Left colon (tissue), 2 donors: Measurements from ENCODE around the gene ZNF282. TPM values are rescaled to one million over a fixed set of nuclear protein-coding genes. Genes with fewer than 3 reads are reported as not detected.

ENCODE experiments used
- ATAC-seq: fragments of 200-7000 bp; cut with Tn5 transposase; one replicate; pipeline ENCODE4 v1.9.1; 2020; ENCODE audit warnings: mild to moderate bottlenecking, moderate library complexity
- DNase-seq, 2 donors: peaks; one replicate each; pipeline ENCODE4 v3.0.0-alpha.2; 2020
- intact Hi-C, 2 donors: fragments of 100-400 bp; cut with DNase I in 1 of 2; cut with micrococcal nuclease in 1 of 2; formaldehyde crosslinking; loops; one replicate each; pipeline versions ENCODE4 v1.11.2 to v1.14.0; 2022; cut with DNase I, micrococcal nuclease
- long read RNA-seq: library from polyadenylated mRNA; unstranded; transcript quantifications from one replicate; pipeline ENCODE4 v2.0.0, GENCODE V29; 2021
- total RNA-seq, 2 donors: library from RNA; stranded (reverse); fragmentation: NEBNext Ultra II Directional; extraction: Animal tissue kit (Norgen Biotek cat#: 25700); gene quantifications; one replicate each; pipeline ENCODE4 v1.2.1, GENCODE V29; 2021
- donor health status: DM: no; HTN: no; CAD: no.
- donor health status: DM: yes; HTN: yes; CAD: no.

Gene ZNF282
- 10 to 100 TPM; 24.2 to 25.0 TPM for total RNA-seq
- long read RNA-seq, partial matches to known transcripts, result 0 of 5 reads
- long read RNA-seq, other reads (novel, unspliced or antisense), result 5 of 5 reads

DNA sequence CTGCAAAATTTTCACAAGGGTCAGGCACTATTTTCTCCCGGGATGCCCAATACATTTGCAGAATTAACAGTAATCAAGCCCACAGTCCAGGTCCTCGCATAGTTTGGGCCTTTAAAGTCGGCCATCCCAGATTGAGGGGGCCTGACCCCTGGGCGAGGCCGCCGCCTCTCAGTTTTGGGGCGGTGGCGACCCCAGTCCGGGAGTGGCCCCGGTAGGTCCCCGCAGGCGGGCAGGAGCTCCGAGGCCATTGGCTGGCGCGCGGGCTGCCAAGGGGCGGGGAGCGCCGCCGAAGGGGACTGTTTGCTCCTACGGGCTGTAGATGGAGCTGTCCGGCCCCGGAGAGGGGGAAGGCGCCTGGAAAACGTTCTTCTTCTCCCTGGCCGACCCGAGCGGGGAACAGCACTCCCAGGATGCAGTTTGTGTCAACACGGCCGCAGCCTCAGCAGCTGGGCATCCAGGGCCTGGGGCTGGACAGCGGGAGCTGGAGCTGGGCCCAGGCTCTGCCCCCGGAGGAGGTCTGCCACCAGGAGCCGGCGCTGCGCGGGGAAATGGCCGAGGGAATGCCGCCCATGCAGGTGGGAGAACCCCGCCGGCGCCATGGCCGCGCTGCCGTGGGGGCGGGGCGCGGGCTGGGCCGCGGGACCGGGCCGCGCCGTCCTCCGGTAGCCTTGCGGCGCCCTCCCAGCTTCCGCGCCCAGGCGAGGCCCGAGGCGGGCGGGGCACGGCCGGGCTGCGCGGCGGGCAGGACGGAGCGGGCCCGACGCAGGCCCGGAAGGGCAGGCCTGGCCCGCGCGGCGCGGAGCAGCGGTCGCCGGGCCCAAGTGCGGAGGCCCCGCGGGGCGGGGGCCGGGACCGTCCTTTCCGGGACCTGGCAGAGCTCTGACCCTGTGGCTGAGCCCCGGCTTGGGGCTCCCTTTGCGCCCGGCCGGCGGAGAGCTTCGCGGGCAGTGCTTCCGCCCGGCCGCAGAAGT, at the start of gene ZNF282:
ZNF282 (plus strand) TSS at position 367 of the 971 bp plus-strand sequence; CDS start at position 411, 44 bp downstream.
- intact Hi-C loops, result no loop called here
- DNase-seq, result peak; percentile 91 to 92
- ATAC-seq, result peak; percentile 88

DNA sequence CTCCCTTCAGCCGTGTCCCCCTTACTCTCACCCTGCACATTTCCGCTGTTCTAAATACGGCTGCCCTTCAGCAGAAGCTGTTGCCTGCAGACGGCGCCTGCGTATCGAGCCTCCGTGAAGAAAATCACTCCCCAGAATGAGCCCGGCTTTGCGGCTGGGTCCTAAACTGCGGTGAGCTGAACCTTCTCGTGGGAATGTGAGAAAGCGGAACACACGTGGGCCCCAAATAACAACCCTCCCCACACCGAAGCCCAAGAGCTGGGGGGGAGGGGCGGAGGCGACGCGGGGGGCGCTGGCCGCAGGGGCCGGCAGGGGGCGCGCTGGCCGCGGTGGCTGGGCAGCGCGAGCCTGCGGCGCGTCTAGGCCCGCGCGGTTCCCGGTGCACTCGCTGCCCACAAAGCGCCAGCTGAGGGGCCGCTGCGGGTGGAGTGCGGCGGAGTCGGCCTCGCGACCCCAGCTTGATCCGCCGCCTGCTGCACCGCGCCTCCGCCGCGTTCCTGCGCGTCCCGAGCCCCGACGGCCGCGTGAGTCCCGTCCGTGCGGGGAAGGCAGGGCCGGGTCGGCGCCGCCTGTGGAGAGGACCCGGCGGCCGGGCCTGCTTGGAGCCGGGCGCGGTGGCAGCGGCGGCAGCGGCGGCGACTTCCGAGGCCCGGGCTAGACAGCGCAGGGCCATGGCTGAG, 48.1 kb upstream of the ZNF282 start, which contains the start of gene ZNF398:
ZNF398 (plus strand) TSS at position 382 of the 680 bp plus-strand sequence; CDS start at position 672, 290 bp downstream.
- DNase-seq, result peak; percentile 59 to 81
- intact Hi-C loops, result no loop called here
- peak; percentile 83 for ATAC-seq

DNA sequence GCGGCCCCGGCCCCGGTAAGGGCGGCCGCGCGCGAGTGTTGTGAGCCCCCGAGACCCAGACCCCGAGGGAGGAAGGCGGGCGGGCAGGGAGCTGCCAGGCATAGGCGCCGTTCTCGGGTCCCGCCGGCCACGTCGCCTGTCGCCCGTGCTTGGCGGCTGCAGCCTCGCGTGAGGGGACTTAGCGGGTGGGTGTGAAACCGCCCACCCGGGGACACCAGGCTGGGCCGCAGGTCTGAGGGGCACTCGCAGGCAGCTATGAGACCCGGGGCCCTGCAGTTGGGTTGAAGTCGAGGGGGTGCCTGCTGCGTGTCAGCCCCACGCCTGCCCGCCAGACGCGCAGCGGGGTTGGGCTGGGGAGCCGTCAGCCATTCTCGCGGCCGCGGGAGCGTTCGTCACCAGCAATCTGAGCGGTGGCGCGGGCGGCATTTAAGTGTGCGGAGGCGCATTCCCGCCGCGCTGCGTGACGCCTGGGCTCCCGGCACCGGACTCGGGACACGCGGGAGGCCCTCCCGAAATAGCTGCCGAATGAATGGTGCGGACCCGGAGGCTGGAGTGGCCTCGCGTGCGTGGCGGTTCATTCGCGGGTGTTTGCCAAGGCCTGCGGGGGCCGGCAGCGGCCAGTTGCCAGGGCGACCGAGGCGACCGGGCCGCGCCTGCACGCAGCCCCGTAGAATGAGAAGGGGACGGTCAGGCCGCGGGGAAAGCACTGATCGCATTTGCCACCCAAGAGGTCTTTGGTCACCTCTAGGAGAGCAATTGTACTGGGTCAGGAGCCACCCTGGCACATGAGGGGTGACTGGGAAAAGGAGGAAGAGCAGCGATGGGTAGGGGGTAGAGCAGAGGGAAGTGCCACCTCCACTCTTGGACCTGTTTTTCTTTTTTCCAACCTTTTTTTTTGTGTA, 47.3 kb upstream of the ZNF282 start:
- intact Hi-C loops, result no loop called here
- peak; percentile 39 to 72 for DNase-seq

DNA sequence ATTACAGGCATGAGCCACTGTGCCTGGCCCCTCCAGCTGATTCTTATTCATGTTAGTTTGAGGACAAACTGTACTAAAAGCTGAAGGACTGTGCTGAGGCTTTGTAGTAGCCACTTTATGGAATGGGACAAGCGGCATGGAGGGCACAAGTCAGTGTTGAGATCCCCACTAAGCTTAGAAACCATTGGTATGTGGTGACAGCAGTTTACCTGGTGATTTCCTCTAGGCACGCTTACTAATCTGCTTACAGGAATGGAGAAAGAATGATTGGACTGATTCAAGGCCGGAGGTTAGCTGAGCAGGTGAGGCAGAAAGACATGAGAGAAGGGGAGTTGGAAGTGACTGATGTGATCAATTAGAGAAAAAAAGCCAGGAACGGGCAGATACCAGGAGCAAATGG, 44.4 kb upstream of the ZNF282 start:
- ATAC-seq, result no peak
- DNase-seq, result no peak
- intact Hi-C loops, result no loop called here

More for the DNA sequence above, 47.3 kb upstream of the ZNF282 start:
- peak; percentile 64 for ATAC-seq

DNA sequence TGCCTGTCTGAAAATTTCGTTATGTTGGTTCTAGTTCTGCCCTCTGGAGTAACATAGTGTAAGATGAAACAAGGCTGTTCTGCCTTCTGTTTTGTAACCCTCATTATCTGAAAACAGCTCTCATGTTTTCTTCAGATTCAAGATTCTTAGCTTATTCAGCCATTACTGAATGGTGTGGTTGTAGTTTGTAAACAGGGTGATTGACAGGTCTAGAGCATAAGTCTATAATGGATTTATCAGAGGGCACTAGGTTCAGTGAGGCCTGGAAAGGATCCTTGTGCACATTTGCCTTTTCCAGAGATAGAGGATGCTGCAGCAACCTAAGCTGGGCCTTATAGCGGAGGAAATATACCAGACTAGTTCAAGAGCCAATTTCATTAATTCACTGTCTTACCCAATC, 42.0 kb upstream of the ZNF282 start:
- no peak for ATAC-seq
- intact Hi-C loops, result no loop called here
- DNase-seq, result no peak

DNA sequence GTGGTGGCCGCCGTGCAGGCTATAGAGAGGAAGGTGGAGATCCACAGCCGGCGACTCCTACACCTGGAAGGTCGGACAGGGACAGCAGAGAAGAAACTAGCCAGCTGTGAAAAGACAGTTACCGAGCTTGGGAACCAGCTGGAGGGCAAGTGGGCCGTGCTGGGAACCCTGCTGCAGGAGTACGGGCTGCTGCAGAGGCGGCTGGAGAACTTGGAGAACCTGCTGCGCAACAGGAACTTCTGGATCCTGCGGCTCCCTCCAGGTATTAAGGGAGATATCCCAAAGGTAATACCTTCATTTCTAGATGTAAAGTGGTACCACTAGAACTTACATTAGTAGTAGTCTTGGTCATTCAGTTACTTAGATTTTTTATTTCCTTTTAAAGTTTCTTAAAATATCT, 41.3 kb upstream of the ZNF282 start:
- intact Hi-C loops, result no loop called here
- DNase-seq (no peak), ATAC-seq (no peak)

DNA sequence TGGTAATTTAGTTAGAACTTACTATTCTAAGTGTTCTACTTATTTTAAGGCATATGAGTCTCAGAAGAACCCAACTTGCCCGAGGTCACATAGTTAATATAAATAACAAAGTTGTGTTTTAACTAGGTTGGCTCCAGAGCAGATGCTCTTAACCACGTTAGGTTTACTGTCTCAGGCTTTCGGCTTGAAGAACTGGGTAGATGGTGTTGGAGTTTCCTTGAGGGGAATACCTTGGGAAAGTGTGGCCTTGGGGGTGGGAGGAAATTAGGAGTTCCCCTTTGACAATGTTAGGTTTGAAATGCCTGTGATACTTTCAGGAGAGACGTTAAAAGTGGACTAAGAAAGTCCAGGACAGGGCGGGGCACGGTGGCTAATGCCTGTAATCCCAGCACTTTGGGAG, 38.4 kb upstream of the ZNF282 start:
- ATAC-seq (no peak), DNase-seq (no peak)
- intact Hi-C loops, result no loop called here

DNA sequence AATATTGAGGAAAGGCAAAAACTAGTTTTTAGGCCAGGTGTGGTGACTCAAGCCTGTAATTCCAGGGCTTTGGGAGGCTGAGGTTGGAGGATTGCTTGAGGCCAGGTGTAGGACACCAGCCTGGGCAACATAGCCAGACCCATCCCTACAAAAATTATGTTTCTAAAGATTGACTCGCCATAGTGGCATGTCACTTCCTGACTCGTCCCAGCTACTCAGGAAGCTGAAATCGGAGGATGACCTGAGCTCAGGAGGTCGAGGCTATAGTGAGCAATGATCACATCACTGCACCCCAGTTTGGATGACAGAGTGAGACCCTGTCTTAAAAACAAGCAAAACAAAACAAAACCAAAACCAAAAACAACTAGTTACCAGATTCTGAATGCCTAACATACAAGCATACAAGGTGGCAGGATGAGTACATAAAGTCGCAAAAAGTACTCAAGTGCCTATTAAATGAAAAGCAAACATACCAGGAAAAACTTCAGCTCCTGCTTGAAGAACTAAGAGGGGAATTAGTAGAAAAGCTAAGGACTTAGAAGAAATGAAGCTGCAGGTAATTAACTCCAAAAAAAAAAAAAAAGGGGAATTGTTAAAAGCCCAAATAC, 34.0 kb upstream of the ZNF282 start:
- intact Hi-C loops, result no loop called here
- no peak for ATAC-seq

DNA sequence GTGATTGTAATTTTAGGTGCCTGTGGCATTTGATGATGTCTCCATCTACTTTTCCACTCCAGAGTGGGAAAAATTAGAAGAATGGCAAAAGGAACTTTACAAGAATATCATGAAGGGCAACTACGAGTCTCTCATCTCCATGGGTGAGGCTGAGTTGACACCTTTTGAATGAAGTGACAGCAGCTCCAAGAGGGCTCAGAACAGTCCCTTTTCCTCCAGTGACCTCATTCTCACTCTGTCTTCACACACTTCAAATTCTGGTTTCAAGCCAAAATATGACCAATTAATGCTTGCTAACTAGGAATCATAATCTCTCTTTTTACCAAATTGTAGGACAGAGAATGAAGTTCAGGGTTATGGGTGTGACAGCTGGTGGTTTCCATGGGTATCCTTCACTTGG, 29.2 kb upstream of the ZNF282 start:
- no peak for ATAC-seq
- intact Hi-C loops, result no loop called here
- DNase-seq, result no peak

More for the DNA sequence above, 34.0 kb upstream of the ZNF282 start:
- no peak for DNase-seq

DNA sequence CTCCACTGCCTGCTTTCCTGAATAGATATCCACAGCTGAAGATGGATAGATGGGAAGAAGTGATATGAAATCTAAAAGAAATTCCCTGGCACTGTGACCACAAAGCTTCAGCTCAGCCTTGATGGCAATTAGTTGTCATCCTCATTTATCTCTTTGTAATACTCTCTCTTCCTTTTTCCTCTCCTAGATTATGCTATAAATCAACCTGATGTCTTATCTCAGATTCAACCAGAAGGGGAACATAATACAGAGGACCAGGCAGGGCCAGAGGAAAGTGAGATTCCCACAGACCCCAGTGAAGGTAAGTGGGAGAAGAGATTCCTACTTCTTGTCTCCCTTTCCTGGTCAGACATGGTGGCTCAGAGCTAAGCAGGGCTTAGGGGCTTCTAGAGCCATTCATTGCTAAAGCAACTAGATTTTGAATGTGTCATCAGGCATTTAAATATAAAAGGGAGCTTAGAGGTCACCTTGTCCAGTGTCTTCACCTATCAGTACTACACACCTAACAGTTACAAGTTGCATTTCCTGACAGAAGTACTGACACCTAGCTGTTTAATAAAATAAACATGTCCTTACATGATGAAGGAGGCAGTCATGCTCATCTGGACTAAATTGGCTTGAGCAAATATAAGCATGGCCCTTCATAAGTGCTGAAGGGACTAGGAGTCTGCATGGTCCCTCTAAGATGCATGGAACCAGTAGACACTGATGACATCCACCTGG, 28.6 kb upstream of the ZNF282 start:
- intact Hi-C loops, result no loop called here
- ATAC-seq (no peak), DNase-seq (no peak)

DNA sequence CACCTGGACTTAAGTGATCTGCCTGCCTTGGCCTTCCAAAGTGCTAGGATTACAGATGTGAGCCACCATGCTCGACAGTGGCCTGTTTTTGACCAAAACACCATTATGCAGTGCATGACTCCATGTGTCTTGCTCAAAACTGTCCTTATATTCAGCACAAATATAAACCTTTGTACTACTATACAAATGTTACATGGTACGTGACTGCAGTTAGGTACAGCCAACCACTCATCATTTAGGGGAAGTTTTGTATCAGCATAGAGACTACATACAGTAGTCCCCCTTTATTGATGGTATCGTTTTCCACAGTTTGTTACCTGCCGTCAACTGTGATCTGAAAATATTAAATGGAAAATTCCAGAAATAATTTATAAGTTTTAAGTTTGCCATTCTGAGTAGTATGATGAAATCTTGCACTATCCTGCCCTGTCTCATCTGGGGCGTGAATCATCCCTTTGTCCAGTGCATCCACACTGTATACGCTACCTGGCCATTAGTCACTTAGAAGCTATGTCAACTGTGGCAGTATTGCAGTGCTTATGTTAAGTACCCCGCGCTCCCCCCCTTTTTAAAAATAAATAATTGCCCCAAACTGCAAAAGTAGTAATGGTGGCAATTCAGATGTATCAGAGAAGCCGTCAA, 23.3 kb upstream of the ZNF282 start:
- ATAC-seq, result no peak
- intact Hi-C loops, result no loop called here
- no peak for DNase-seq

DNA sequence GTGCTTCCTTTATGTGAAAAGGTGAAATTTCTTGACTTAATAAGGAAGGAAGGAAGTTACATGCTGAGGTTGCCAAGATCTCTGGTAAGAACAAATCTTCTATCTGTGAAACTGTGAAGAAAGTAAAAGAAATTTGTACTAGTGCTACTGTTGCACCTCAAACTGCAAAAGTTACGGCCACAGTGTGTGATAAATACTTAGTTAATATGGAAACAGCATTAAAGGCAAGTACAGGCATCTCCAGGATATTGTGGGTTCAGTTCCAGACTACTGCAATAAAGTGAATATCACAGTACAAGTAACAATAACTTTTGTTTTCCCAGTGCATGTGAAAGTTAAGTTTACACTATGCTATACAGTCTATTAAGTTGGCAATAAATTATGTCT, 22.8 kb upstream of the ZNF282 start:
- intact Hi-C loops, result no loop called here
- no peak for ATAC-seq
- no peak for DNase-seq

DNA sequence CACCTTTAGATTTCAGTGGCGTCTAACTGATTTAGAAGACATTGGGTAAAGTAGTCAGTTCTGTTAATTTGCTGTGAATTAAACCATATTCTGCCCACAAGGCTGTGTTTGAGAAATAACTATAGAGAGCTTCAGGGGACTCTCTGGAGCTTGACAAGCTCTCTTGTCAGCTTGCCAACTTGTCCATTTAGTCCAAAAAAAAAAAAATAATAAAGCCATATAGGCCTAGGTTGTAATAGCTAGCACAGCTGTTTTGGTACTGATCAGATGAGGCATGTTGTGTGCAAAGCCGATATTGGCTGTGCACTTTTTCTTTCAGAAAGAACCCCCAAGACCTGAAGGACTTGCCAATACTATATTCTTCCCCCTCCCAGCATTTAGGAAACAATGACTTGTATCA, 20.2 kb upstream of the ZNF282 start:
- intact Hi-C loops, result no loop called here
- DNase-seq, result no peak

DNA sequence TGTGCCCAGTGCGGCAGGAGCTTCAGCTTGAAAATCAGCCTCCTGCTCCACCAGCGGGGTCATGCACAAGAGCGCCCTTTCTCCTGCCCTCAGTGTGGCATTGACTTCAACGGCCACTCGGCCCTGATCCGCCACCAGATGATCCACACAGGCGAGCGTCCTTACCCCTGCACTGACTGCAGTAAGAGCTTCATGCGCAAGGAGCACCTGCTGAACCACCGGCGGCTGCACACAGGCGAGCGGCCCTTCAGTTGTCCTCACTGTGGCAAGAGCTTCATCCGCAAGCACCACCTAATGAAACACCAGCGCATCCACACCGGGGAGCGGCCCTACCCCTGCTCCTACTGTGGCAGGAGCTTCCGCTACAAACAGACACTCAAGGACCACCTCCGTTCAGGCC, 16.1 kb upstream of the ZNF282 start:
- ATAC-seq (no peak), DNase-seq (no peak)
- intact Hi-C loops, result no loop called here

More for the DNA sequence above, 20.2 kb upstream of the ZNF282 start:
- no peak for ATAC-seq

DNA sequence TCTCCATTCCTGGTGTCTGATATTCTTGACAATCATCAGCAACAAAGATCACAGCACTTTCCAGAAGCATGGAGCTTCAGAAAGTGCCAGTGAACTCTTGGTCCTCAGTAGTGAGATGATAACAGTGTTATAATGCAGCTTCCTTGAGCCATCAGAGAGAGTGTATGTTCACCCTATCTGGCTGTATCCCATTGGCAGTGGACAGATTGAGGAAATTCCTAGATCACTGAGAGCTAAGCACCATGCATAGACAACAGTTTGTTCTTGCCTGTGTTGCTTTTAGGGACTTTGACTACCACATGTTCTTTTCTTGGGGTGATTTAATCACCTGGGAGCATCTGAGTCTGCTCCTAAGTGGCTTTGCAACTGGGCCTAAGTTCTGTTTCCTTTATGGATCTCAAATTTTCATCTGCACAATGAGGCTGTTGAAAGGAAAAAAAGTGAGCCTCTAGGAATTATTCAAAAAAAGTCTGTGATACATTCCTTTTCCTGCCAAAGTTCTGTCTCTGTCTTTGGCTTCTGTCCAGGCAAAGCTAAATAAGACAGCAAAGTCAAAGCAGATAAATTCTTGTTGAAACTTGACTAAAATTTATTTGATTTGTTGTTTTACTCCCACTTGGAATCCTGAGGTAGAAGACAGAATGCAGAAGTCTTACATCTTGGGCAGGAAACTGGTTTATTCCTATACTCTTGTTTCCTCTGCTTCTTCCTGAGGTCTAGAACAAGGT, 14.5 kb upstream of the ZNF282 start:
- intact Hi-C loops, result no loop called here

DNA sequence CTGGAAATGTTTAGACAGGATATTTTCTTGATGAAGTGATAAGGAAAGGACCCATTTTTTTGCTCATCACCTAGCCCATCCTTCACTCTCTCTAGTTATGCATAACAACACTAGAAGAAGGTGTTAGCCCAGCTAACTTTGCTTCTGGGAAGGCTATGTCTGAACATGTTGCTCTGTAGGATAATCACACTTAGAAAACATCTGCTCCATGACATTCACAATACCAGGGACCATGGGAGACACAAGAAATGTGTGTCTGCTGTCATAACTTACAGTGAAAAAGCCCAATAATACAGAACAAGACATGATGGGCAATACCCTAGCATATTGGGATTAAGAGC, 13.9 kb upstream of the ZNF282 start:
- DNase-seq (no peak), ATAC-seq (no peak)
- intact Hi-C loops, result no loop called here

More for the DNA sequence above, 14.5 kb upstream of the ZNF282 start:
- ATAC-seq, result no peak
- no peak for DNase-seq

DNA sequence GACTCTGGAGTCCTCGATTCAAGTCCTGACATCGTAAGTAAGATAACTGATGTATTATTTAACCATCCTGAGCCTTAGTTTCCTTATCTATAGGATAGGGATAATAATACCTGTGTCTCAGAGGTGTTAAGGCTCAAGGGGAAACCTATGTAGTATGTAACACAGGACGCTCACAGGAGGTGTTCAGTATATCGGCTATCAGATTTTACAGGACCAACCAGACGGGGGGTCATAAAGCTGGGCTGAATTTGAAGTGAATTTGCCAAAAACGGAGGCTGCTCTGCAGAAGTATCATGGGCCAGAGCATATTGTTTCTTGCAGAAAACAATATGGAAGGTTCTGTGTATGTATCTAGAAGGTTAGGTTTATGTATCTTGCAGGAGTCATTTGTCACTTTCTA, 11.1 kb upstream of the ZNF282 start:
- intact Hi-C loops, result no loop called here
- ATAC-seq (no peak), DNase-seq (no peak)
